Dedifferentiated amniotic fluid mesenchymal stem cell (primary cell): ENCODE measurements around the gene SF3B6.
"Not testable (repeated sequence)": the region's sequence is repeated elsewhere in the genome, so short reads cannot be mapped to it uniquely, and the experiment has no call there.

ENCODE experiments used
- DNase-seq: peaks from one replicate; pipeline ENCODE4 v3.0.0-alpha.2; 2016; ENCODE audit errors: extremely low spot score

Gene SF3B6

DNA sequence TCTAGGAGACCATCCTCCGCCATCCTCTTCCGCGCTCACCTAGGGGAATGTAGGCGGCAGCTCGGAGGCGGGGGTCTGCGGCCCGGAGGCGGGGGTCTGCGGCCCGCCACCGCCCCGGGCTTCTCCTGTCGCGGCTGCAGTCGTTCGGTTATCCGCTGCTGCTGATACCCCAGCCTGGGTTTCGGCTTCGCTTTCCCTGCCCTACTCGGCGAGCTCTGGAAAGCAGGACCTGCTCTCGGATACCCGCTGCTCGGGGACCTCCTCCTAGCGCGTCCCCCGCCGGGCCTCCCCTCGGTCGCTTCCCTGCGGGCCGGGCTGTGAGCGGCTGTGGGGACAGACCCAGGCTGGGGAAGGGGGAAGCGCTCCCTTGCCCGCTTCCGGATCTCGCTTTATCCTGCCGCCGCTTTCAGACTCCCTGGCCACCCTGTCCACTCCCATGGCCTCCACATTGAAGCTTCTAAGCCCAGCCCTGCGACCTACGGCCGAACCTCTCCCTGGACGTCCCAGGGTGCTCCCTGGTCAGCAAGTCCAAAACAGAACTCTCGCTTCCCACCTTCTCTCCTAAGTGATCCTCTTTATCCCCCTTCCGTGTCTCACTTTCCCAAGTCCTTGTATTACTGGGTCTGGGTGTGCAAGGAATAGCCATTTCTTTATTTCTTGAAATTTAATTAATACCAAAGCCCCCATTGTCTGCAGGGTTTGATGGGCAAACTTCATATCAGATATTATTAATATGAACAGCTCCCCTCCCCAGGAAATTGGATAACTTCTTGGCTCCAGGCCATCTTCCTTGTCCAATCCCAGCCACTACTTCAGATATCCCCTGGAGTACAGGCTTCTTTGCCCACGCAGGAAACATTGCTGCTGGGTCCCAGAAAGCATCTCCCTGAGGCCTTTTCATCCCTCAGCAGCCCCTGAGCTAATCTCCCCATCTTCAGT is 25.8 kb downstream of the SF3B6 start:
- no peak for DNase-seq

DNA sequence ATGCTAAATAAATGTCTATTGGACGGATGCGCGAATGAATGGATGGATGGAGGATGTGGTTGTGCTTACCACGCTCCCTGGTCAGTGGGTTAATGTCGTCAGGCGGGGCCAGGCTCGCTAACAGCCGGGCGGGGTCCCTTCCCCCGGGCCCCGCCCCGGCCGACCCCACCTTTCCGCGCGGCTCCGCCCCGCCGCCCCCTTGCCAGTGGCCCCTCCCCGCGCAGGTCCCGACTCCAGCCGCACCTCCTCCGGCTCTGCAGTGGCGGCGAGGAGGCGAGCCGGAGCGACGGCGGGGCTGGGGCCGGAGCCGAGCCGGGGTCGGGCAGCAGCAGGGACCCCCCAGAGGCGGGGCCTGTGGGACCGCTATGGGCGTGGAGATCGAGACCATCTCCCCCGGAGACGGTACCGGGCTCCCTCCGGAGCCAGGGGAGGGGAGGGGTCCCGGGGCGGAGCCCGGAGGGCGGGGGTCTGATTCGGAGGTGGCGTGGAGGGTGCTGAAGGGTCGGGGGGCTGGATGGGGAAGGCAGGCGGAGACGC is 26.6 kb downstream of the SF3B6 start, which contains the start of gene FKBP1B:
FKBP1B (plus strand) TSS at position 257 of the 537 bp plus-strand sequence; CDS start at position 366, 109 bp downstream.
- DNase-seq: no peak

DNA sequence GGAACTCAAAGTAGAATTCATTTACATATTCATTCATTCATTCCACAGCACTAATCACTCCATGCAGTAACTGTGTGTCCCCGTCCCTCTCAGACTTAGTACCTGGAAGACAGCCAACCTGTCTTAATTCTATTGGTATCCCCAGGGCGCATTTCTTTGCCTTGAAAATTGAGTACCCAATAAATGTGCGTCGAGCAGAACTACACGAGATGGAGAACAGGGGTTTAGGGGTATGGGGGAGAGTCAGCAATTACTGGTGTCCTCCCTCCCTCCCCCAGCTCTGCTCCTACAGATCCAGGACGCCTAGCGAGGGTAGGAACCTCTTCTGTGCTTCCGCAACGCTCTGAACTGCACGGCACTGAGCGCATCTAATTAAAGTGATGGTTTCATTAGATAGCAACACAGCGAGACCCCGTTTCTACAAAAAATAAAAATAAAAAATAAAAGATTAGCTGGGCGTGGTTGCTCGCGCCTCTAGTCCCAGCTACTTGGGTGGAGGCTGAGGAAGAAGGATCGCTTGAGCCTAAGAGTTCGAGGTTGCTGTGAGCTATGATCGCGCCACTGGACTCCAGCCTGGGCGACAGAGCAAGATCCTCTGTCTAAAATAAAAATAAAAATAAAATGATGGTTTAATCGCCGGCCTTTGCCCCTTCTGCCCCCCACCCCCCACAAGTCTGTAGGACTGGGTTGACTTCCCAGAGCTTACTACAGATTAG is 27.2 kb downstream of the SF3B6 start:
- DNase-seq: no peak

DNA sequence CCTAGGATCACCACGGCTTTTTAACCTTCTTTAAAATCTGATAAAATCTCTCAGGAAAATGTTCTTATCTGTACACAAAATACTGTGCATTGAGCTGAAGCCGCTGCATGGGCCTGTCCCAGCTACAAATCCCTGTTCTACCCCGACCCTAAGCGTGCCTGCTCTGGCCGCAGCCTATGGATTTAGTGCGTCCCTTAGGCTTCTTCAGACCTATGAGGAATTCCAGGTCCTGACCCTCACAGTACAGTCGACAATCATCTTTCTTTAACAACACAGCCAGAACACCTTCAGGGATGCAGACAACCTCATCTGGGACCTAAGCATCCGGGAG is 28.5 kb downstream of the SF3B6 start:
- no peak for DNase-seq

DNA sequence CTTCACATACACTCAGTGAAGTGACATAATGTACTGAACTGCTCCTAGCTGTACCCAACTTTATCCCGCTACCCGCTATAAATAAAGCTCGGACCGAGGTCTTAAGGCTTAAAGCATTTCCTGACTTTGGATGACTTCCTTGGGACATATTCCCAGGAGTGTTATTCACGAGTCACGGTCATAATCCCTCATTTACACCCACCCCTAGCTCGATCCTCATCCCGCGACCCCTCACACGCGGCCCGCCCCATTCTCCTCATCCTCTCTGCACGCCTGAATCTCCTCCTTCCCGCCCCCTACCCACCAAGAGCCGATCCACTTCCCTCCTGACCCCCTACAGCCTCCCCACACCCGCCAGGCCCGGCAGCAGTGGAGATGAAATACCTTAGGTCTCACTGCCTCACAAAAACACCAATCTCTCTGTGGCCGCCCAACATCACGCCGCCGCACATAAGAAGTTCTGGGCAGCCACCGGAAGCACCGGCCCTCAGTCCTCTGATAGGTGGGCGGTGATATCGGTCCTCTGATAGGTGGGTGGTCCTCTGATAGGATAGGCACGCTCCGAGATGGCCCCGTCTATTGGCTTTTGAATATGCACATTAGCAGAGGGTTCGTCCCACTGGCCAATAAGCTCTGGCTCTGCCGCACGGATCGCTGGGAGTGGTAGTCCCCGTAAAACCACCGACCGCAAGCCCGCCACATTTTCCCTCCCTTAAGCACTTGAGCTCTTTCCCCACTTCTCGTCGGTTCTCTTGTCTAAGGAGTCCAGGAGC is 29.0 kb downstream of the SF3B6 start, which contains the start of gene WDCP:
WDCP (minus strand) TSS at position 462 of the 773 bp plus-strand sequence. CDS start 7,897 bp downstream, outside the sequence.
- peak; percentile 99 for DNase-seq

DNA sequence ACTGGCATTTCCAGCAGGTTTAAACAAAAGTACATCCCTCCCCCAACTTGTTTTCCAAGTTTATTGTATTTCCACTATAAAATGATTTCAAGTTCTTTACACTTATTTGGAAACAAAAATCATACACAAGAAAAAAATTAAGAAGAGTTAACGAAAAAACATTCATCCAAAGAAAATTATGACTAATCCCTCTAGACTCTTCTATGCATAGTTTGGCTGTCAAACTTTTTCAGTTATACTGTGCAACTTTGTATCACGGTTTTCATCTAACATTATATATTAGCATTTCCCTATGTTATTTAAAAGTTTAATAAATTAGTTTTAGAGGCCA is 29.6 kb downstream of the SF3B6 start:
- no peak for DNase-seq

DNA sequence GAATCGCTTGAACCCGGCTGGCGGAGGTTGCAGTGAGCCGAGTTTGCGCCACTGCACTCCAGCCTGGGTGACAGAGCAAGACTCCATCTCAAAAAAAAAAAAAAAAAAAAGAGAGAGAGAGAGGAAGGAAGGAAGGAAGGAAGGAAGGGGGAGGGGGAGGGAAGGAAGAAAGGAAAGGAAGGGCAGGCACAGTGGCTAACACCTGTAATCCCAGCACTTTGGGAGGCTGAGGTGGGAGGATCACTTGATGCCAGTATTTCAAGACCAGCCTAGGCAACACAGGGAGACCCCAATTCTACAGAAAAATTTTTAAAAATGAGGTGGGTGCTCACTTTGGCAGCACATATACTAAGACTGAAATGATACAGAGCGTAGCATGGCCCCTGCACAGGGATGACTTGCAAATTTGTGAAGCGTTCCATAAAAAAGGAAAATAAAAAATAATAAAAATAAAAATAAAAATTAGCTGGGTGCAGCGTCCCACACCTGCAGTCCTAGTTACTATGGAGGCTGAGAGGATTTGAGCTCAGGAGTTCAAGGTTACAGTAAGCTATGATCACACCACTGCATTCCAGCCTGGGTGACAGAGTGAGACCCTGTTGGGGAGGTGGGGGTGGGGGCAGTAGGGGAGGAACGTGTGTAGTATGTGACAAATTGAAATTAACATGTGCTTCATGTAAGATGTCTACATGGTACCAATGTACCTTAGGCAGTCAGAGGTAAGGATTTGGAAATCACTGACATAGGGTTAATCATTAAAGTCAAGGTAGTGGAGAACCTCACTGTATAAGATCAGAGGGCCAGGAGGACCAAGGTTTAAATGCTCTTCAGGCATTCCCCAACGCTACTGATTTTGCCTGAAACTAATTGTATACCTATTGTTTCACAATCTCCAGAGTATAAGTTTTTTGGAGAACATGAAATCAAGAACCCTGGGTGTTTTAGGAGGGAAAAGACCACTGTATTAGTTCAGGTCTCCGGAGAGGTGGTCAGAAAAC is 30.3 kb downstream of the SF3B6 start:
- DNase-seq: no peak

DNA sequence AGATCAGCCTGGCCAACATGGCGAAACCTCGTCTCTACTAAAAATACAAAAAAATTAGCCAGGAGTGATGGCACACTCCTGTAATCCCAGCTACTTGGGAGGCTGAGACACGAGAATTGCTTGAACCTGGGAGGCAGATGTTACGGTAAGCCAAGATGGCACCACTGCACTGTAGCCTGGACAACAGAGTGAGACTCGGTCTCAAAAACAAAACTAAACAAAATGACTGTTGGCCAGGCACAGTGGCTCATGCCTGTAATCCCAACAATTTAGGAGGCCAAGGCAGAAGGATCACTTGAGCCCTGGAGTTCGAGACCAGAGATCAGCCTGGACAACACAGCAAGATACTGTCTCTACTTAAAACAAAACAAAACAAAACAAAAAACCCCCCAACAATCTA is 33.0 kb downstream of the SF3B6 start:
- DNase-seq: not testable (repeated sequence)

DNA sequence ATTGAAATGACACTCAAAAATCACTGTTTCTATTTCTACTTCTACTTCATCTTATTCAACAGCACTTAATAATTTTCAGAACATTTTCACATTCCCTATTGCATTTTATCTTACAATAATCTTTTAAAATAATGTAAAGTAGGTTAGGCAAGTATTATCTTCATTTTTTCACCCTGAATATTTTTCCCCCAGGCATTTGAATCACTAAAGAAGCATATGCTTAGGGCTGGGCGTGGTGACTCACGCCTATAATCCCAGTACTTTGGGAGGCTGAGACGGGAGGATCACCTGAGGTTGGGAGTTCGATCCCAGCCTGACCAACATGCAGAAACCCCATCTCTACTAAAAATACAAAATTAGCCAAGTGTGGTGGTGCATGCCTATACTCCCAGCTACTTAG is 35.6 kb downstream of the SF3B6 start:
- no peak for DNase-seq

DNA sequence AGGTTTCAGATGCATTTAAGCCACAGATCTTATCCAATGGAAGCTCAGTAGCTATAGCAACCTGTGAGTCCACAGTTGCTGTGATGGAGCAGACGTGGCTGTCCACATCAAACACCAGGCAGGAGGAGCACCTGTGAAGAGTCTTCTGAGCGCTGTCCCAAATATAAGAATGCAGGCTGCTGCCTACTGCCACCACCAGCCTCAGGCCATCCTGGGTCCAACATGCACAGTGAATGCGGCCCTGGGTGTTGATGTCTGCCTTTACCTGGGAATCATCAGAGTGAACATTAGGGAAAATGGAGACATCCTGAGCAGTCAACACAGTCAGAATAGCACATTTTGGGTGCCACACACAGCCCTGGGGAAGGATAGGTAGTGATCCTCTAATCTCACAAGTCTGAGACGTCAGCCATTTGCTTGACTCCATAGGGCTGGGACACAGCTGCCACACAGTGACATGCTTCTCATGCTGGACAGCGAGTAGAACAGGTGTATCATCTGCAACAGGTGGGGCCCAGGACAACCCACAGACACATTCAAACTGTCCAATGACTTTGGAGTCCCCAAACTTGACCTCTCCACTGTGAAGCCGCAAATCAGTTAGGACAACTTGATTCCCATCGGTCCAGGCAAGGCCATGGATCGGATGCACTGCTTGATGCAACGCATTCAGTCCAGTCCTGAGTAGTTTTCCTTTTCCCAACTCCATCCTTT is 37.2 kb downstream of the SF3B6 start:
- DNase-seq: no peak

DNA sequence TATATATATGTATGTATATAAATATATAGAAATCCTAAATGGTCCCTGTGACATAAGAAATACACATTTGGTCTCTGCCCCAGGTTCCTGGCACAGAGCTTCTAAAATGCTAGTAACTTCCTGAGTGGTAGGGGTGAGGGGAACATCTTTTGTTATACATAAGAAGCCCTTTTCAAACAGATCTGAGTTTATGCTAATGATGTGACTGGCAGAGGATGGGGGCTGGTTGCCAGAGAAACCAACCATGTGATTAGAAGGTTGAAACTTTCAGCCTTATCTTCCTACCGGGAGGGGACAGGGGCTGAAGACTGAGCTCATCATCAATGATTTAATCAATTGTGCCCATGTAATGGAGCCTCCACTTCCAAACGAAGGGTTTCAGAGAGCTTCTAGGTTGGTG is 49.9 kb downstream of the SF3B6 start:
- no peak for DNase-seq

DNA sequence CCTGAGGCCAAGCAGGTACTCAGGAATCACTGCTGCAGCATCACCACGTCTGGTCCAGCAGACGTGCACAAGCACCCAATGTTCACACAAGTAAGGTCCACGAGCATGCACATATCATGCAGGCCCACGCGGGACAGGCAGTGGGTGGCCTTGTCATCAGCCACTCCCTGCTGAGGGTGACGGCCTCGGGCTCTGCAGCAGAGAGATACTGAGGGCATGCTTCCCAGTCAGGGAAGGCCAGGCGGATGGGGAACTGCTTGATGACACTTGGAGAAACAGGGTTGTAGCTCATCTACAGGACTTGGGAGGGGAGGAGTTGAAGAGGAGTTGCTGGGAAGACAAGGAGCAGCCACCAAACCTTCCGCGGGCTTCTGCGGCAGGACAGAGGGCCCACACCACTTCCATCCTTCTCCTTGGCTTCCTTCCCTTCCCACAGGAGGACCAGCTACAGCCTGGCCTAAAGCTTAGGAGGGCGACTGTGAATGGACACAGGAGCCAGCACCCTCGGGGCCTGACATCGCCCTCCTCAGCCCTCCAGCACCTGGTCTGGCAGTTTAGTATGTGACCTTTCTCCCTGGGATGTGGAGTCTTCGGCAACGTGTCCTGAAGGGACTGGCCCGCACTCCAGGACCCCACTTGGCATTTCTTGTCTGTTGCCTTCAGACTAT is 51.0 kb downstream of the SF3B6 start:
- DNase-seq: no peak

DNA sequence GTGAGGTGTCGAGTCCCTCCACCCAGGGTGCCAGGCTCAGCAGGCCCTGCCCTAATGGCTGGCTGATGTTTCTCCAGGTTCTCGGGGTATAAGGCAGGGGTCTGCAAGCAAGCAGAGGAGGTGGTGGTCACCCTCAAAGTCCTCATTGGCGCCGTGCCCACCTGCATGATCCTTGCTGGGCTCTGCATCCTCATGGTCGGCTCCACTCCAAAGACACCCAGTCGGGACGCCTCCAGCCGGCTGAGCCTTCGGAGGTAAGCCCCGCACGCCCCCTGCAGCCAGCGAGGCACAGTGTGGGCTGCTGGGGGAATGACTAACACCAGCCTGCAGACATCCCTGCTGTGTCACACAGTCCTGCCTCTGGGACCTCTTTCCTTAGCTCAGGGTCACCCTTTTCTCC is 52.1 kb downstream of the SF3B6 start:
- DNase-seq: no peak

DNA sequence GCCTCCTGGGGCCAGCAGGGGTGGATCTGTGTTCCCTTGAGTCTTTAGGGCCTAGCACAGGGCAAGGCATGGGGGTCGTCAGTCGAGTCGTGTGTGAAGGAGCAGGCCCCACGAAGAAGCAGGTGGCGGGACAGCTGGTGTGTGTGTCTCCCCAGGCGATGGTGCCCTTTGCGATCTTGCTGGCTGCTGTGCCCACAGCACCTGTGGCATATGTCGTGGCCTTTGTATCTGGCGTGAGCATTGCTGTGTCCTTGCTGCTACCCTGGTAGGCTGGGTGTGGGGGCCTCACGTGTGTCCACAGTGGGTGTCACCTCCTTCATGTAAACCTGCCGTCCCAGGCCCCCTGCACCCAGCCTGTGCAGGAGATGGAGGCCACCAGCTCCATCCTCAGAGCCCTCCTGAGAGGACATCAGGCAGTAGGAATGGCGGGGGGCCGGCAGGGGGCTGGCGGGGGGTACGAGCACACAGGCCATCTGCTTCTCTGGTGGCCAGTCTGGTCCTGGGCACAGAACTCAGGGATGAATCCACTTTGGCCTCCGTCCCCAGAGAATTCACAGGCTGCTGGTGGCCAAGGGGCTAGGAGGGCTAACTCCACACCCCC is 53.1 kb downstream of the SF3B6 start:
- DNase-seq: no peak

DNA sequence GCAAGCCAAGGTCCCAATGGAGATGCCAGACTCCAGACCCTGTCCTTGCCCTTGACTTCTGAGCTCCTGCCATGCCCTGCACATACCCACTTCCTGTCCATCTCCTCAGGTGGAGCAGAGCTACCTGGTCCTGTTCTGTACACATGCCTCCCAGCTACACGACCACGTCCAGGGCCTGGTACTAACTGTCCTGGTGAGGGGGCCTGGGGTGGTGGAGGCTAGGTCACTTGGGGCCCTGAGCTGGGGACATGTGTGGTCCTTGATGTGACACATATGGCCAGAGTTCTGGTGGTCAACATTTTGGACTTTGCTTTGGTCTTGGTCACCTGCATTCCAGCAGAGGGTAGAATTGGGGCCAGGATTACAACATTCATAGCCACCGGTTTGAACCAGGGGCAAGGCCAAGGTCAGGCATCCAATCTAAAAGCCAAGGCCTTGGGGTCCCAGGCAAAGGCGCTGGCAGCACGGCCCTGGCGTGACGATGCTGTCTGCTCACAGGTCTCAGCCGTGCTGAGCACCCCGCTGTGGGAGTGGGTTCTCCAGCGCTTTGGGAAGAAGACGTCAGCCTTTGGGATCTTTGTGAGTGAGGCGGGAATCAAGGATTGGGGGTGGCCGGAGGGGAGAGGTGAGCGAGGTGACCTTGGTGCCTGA is 53.7 kb downstream of the SF3B6 start:
- no peak for DNase-seq

DNA sequence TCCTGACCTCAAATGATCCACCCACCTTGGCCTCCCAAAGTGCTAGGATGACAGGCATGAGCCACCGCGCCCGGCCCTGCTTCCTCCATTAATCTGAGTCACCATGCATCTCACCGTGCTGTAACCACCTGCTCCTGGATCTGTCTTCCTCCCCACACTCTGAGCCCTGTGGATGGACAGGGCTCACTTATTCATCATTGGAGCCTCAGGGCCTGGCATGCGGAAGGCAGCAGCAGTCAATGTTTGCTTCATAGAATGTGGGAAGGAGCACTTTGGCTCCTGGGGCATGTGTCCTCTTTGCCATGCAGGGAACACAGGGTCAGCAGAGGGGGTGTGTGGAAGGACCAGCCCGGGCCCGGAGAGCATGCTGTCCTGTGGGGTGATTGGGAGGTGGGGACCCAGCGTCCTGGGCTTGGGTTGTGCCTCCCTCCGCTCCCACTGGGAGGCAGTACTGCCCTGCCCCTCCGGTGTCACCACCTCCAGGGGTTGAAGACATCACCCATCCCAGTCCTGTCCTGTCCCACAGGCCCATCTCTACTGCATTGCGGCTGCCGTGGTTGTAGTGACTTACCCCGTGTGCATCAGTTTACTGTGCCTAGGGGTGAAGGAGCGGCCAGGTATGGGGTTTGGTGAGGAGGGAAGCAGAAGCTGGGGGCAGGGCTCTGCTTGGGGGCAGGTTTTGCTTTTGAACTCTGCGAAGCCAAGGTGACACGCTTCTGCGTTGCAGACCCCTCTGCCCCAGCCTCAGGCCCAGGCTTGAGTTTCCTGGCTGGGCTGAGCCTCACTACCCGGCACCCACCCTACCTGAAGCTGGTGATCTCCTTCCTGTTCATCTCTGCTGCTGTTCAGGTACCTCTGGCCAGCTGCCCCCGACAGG is 54.8 kb downstream of the SF3B6 start:
- no peak for DNase-seq

DNA sequence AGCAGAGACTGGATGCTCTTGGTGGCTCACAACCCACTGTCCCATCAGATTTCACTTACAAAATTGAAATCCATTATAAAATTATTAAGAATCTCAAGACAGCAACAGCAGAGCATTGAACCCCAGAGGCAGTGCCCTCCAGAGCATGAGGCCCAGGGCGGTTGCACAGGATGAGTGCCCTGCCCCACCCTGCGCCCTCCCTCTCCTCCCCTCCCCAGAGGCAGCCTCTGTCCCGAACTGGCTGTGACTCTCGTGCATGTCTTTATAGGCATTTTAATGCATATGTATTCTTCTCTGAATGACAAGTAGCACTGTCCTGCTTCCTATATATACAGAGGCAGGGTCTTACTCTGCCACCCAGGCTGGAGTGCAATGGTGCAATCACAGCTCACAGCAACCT is 55.9 kb downstream of the SF3B6 start:
- DNase-seq: no peak

DNA sequence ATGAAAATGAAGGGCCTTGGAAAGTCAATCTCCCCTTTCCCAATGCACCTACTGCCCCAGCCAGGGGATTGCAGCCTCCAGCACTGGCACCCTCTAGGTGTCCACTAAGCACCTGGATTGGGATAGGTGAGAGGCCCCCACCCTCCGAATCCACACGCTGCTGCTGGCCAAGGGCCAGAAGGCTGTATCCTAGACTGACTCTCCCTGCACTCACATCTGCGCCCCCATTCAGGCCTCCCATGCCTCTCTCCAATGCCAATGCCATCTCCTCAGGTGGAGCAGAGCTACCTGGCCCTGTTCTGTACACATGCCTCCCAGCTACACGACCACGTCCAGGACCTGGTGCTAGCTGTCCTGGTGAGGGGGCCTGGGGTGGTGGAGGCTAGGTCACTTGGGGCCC is 56.4 kb downstream of the SF3B6 start:
- DNase-seq: no peak
